ENCODE data around the gene SRSF7.
"Not testable (repeated sequence)": the region's sequence is repeated elsewhere in the genome, so short reads cannot be mapped to it uniquely, and the experiment has no call there.

GRCh38 chr2:38792321-38792720 lies 41.2 kb upstream of the SRSF7 start:
- not testable (repeated sequence) for TF ChIP-seq CTCF, POLR2AphosphoS5, POLR2A (IDR thresholded peaks at IDR 0.05)
